HG03039 (cell line): ENCODE measurements around the gene HDGFL2.
"Not testable (repeated sequence)": the region's sequence is repeated elsewhere in the genome, so short reads cannot be mapped to it uniquely, and the experiment has no call there.

ENCODE experiments used
- ATAC-seq: cut with Tn5 transposase; IDR thresholded peaks from one replicate; pipeline ENCODE4 v1.9.1; 2021; ENCODE audit warnings: mild to moderate bottlenecking, moderate library complexity; ENCODE audit not compliant: unreplicated experiment

Gene HDGFL2

GRCh38 chr19:4511300-4512054 lies 39.4 kb downstream of the HDGFL2 start:
- no peak for ATAC-seq

DNA sequence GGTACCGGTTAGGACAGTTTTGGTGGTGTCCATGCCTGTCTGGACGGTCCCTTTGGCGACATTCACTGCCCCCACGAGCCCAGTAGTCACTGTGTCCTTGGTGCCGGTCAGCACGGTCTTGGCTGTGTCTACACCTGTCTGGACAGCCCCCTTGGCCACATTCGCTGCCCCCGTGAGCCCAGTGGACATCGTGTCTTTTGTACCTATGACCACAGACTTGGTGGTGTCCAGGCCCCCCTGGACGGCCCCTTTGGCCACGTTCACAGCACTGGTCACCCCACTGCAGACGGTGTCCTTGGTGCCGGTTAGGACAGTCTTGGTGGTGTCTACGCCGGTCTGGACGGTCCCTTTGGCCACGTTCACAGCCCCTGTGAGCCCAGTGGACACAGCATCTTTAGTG lies 40.0 kb downstream of the HDGFL2 start:
- ATAC-seq = no peak

GRCh38 chr19:4513248-4513647 lies 41.2 kb downstream of the HDGFL2 start:
- ATAC-seq = no peak

DNA sequence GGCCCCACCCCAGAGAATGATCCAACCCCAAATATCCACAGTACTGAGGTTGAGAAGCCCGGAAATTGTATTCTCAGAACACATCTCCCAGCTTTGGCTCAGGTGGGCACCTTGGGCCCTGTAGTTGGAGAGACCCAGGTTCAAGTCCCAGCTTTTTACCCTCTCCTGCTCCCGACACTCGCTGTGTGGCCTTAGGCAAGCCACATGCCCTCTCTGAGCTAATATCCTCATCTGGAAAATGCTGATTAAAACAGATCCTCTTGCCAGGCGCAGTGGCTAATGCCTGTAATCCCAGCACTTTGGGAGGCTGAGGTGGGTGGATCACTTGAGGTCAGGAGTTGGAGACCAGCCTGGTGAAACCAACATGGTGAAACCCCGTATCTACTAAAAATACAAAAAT lies 43.6 kb downstream of the HDGFL2 start:
- no peak for ATAC-seq

- no peak for ATAC-seq
Observed at GRCh38 chr19:4516199-4516938, 44.3 kb downstream of the HDGFL2 start.

- no peak for ATAC-seq
Observed at GRCh38 chr19:4516939-4517300, 44.8 kb downstream of the HDGFL2 start.

DNA sequence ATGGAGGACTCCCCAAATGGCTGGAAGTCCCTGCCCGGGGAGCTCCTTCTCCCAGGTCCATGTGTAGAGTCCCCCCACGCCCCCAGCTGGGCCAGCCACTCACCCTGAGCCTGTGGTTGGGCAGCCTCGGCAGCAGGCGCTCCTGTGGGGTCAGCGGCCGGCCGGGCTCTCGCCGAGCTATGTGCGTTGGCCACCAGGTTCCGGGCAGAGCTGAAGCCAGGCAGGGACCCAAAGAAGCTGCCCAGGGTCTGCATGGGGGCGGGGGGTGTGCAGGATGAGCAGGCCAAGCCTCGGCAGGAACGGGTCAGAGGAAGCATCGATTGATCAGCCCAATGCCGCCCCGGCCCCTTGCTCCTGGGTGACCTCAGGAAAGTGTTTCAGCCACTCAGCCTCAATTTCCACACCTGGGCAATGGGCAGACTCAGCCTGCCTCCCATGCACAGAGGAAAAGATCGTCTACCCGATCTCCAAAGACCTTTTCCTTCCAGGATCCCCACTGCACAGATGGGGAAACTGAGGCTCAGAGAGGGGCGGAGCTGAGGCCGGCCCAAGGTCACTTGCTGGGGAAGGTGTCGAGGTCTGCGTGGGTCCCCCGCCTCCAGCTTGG lies 45.5 kb downstream of the HDGFL2 start:
- no peak for ATAC-seq

GRCh38 chr19:4518345-4519171 lies 46.5 kb downstream of the HDGFL2 start, which contains the start of gene PLIN4:
Gene PLIN4, minus strand, starts transcription at chr19:4518486. Its CDS starts 214 bp downstream, at chr19:4518272.
- ATAC-seq = no peak

DNA sequence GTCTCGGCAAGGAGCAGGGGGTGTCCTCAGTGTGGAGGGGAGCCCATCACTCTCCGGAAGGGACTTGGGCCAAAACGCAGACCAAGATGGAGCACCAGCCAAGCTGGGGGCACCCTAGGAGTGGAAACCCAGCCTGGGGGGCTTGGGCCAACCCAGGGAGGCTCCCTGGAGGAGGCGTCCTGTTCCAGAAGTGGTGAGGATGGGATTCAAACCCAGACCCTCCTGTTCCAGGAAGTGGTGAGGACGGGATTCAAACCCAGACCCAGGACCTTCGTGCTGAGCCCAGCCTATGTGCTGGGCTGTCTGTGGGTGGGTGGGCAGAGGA lies 47.0 kb downstream of the HDGFL2 start:
- ATAC-seq = no peak

GRCh38 chr19:4519521-4520277 lies 47.6 kb downstream of the HDGFL2 start:
- no peak for ATAC-seq

DNA sequence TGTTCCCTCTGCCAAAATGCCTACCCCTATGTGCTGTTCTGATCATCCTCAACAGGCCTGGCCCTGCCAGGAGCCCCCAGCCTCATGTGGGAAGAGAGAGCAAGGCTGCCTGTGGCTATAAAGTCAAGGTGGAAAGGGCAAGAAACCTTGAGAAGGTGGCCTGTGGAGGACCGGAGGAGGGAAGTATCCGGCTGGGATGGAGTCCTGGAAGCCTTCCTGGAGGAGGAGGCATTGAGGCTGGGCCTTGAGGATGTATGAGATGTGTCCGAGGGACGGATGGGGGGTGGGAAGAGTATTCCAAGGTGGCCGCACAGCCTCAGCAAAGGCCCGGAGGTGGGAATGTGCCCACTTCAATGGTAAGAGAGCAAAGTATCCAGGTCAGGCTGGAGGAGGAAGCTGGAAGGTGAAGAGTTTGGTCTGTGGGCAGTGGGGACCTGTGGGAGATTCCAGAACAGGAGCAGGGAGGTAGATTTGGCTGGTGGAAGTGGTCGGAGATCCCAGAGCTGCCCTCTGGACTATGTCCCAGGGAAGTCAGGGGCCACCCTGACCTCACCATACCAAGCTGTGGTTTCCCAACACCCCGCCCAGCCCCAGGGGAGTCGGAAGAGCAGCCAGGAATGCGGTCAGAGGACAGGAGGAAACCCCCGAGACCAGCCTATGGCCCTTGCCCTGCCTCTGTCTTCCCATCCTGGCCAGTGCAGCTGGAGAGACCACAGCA lies 49.2 kb downstream of the HDGFL2 start:
- ATAC-seq = no peak

GRCh38 chr19:4521888-4522242 lies 49.8 kb downstream of the HDGFL2 start:
- no peak for ATAC-seq

GRCh38 chr19:4522291-4523002 lies 50.4 kb downstream of the HDGFL2 start:
- ATAC-seq = no peak

- no peak for ATAC-seq
Observed at GRCh38 chr19:4523306-4524110, 51.4 kb downstream of the HDGFL2 start.

DNA sequence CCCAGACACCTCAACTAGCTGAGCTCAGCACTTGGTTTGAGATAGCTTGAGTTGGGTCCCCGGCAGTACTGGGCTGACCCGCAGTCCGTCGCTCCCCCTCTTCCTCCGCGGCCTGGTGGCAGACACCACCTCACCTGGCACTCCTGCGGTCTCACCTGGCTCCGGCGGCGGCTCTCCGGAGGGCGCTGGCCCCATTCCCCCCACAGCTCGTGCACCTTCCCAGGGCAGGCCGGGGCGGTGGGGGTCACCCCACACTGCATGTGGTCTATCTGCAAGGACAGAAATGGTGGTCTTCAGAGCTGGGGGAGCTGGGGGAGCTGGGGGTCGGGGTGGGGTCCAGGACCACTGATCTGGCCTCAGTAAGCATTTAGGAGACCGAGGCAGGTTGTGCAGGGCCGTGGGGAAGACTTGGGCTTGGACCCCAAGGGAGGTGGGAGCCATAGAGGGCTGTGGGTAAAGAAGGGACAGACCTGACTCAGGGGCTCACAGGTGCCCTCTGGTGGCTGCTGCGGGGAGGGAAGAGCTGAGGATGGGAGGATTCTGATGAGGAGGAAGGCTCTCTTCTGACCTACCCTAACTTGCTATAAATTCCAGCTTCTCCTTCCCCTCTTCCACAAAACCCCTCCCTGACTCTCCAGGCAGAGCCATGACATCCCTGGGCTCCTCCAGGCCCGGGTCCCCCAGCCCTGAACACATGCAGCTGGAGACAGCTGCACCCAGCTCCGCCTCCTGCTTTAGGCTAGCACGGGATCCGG lies 52.9 kb downstream of the HDGFL2 start:
- no peak for ATAC-seq

- ATAC-seq = no peak
Observed at GRCh38 chr19:4525563-4526002, 53.5 kb downstream of the HDGFL2 start.

DNA sequence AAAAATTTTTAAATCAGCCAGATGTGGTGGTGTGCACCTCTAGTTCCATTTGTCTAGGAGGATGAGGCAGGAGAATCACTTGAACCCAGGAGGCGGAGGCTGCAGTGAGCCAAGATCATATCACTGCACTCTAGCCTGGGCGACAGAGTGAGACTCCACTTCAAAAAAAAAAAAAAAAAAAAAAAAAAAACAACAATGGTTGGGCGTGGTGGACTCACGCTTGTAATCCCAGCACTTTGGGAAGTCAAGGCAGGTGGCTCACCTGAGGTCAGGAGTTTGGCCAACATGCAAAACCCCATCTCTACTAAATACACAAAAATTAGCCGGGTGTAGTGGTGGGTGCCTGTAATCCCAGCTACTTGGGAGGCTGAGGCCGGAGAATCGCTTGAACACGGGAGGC lies 55.3 kb downstream of the HDGFL2 start:
- not testable (repeated sequence) for ATAC-seq

GRCh38 chr19:4528843-4529242 lies 56.7 kb downstream of the HDGFL2 start:
- no peak for ATAC-seq
